CD4-positive, alpha-beta T cell (primary cell): ENCODE results near the gene TPGS2. TPM values are rescaled to one million over a fixed set of nuclear protein-coding genes. Genes with fewer than 3 reads are reported as not detected.

Experiments
- ATAC-seq: fragments of 200-7000 bp; cut with Tn5 transposase; one replicate; pipeline ENCODE4 v1.10.0; 2022; ENCODE audit warnings: mild to moderate bottlenecking; ENCODE audit not compliant: poor library complexity
- CTCF ChIA-PET: fragments of 350-600 bp; sonication (Branson Sonifier 250); formaldehyde crosslinking; loops from one replicate; lab custom pipeline; 2021; ENCODE audit warnings: antibody characterized with exemption, inconsistent platforms; lab: Charles Lee
- POLR2A ChIA-PET: fragments of 350-600 bp; sonication (Branson Sonifier 250); formaldehyde crosslinking; loops from one replicate; lab custom pipeline; 2021; ENCODE audit warnings: antibody characterized with exemption, inconsistent platforms; lab: Charles Lee
- DNase-seq, 14 experiments: peaks; one replicate each; pipeline ENCODE4 v3.0.0-alpha.2; 2013 to 2020; ENCODE audit warnings: mixed read lengths in 2 of 14
- H3K27ac ChIP-seq, 2 donors: one replicate each; pipeline versions ENCODE4 v1.5.1 to v1.7.0; 2013; ENCODE audit warnings: low read length in 2 of 2, low read depth in 1 of 2, mild to moderate bottlenecking in 1 of 2
- H3K27me3 ChIP-seq, 2 experiments: 1 replicate in 1 of 2; 2 replicates in 1 of 2; pipeline versions ENCODE4 v1.6.1 to v1.7.0; 2013; ENCODE audit warnings: low read length in 2 of 2, control low read depth in 1 of 2, mild to moderate bottlenecking in 1 of 2, moderate library complexity in 1 of 2; ENCODE audit not compliant: insufficient read depth in 2 of 2, control insufficient read depth in 1 of 2
- H3K36me3 ChIP-seq: one replicate; pipeline ENCODE4 v1.6.1; 2013; ENCODE audit warnings: low read length, control low read depth; ENCODE audit not compliant: insufficient read depth
- H3K4me1 ChIP-seq: one replicate; pipeline ENCODE4 v1.6.1; 2013; ENCODE audit warnings: low read length, control low read depth; ENCODE audit not compliant: insufficient read depth
- H3K4me3 ChIP-seq: one replicate; pipeline ENCODE4 v1.5.1; 2013; ENCODE audit warnings: mild to moderate bottlenecking, low read length, moderate library complexity
- H3K9me3 ChIP-seq, 2 experiments: 1 replicate in 1 of 2; 2 replicates in 1 of 2; pipeline versions ENCODE4 v1.6.1 to v1.7.0; 2013; ENCODE audit warnings: low read length in 2 of 2, mild to moderate bottlenecking in 2 of 2, control low read depth in 1 of 2, moderate library complexity in 1 of 2; ENCODE audit not compliant: control insufficient read depth in 1 of 2, insufficient read depth in 1 of 2
- H3K27ac Mint-ChIP-seq: one replicate; pipeline ENCODE4 v1.8.0; 2020; ENCODE audit warnings: mixed read lengths
- H3K27me3 Mint-ChIP-seq: one replicate; pipeline ENCODE4 v1.8.0; 2021; ENCODE audit warnings: mixed read lengths
- H3K36me3 Mint-ChIP-seq: one replicate; pipeline ENCODE4 v1.8.0; 2021; ENCODE audit warnings: low read depth, mixed read lengths
- H3K4me1 Mint-ChIP-seq: one replicate; pipeline ENCODE4 v1.8.0; 2021; ENCODE audit warnings: low read depth, mixed read lengths
- H3K4me3 Mint-ChIP-seq: one replicate; pipeline ENCODE4 v1.8.0; 2020; ENCODE audit warnings: mild to moderate bottlenecking, mixed read lengths
- H3K9me3 Mint-ChIP-seq: one replicate; pipeline ENCODE4 v1.8.0; 2020; ENCODE audit warnings: mixed read lengths
- intact Hi-C, 2 experiments: fragments of 100-400 bp; cut with DNase I in 1 of 2; cut with micrococcal nuclease in 1 of 2; formaldehyde crosslinking; loops; one replicate each; pipeline versions ENCODE4 v1.15.1 to v1.9.0; 2023 to 2025; cut with DNase I, micrococcal nuclease
- total RNA-seq, 174 experiments: library from RNA in 2 of 174; stranded (reverse) in 2 of 174; gene quantifications; one replicate each; pipeline ENCODE4 v1.2.3 and lab custom pipeline; 2021 to 2026
- TF ChIP-seq, protein P1 (sequence below): fragments of 200-600 bp; IDR thresholded peaks from one replicate; pipeline ENCODE4 v1.8.0; 2022; ENCODE audit warnings: antibody characterized with exemption, mild to moderate bottlenecking

Gene TPGS2
- total RNA-seq, 2 experiments from 2014 or later, result 16.4 to 19.0 TPM

DNA sequence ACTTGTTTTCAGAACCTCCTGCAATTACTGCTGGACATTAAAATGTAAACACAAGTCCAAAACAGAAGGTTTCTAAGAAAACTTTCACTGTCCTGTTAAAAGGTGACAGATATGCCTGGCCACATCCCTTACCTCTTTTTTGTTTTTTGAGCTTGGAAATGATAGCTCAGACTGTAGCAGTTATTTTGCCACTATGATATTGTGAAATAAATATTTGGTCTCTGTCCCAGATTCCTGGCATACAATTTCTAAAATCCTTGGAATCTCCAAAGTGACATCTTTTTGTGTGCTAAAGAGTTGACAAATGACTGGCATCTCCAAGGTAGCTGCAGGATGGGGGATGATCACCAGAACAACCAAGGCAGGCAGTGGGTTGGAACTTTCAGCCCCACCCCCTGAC is 16.8 kb downstream of the TPGS2 start:
- H3K9me3 Mint-ChIP-seq, result no peaks in the 10 kb centered on the region
- intact Hi-C loops, result no loop called here
- H3K4me1 Mint-ChIP-seq, result peaks cover 14% of the 10 kb centered on the region
- ChIA-PET POLR2A (interaction anchor here (1.7 kb wide), 1 partner anchor 17 kb away, joined by 6 read pairs; the partner anchor contains the start of genes KIAA1328 and TPGS2), CTCF (interaction anchor here (0.5 to 0.6 kb wide), 2 partner anchors 20 to 1218 kb away, joined by 3 read pairs; no protein-coding TSS in a partner anchor)
- no peak for DNase-seq
- peaks cover 2% of the 10 kb centered on the region for H3K4me1 ChIP-seq
- H3K9me3 ChIP-seq, result no peaks in the 10 kb centered on the region
- TF ChIP-seq, protein P1, sequence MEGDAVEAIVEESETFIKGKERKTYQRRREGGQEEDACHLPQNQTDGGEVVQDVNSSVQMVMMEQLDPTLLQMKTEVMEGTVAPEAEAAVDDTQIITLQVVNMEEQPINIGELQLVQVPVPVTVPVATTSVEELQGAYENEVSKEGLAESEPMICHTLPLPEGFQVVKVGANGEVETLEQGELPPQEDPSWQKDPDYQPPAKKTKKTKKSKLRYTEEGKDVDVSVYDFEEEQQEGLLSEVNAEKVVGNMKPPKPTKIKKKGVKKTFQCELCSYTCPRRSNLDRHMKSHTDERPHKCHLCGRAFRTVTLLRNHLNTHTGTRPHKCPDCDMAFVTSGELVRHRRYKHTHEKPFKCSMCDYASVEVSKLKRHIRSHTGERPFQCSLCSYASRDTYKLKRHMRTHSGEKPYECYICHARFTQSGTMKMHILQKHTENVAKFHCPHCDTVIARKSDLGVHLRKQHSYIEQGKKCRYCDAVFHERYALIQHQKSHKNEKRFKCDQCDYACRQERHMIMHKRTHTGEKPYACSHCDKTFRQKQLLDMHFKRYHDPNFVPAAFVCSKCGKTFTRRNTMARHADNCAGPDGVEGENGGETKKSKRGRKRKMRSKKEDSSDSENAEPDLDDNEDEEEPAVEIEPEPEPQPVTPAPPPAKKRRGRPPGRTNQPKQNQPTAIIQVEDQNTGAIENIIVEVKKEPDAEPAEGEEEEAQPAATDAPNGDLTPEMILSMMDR, result no peak
- ATAC-seq, result no peak
- no peaks in the 10 kb centered on the region for H3K27me3 Mint-ChIP-seq
- H3K4me3 Mint-ChIP-seq, result no peak overlapping the region
- H3K36me3 Mint-ChIP-seq, result peaks cover 69% of the 10 kb centered on the region
- H3K27ac ChIP-seq, result no peak overlapping the region
- no peaks in the 10 kb centered on the region for H3K27me3 ChIP-seq
- H3K36me3 ChIP-seq, result peaks cover 44% of the 10 kb centered on the region
- H3K27ac Mint-ChIP-seq, result no peak overlapping the region
- H3K4me3 ChIP-seq, result no peak overlapping the region

DNA sequence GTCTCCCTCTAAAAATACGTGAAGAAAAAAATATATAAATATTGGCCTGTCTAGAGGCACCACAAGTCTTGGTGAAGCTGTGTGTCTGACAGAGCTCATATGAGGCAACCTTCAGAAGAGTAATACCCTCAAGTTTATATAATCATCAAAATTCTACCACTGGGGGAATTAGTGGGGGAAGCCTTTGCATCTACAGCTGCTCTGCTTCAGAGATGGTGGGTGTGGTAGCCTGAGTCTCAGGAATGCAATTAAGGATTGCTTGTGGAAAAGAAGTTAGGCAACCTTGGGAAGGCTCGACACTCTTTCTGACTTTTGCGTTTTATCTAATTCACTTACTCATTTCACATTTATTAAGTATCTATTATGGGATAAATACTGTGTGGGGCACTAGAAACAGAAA is 17.4 kb downstream of the TPGS2 start:
- H3K9me3 ChIP-seq, result no peaks in the 10 kb centered on the region
- no peak for ATAC-seq
- H3K4me3 ChIP-seq, result no peak overlapping the region
- no peaks in the 10 kb centered on the region for H3K9me3 Mint-ChIP-seq
- no peaks in the 10 kb centered on the region for H3K27me3 ChIP-seq
- peaks cover 69% of the 10 kb centered on the region for H3K36me3 Mint-ChIP-seq
- CTCF ChIA-PET, result interaction anchor here (0.5 to 0.6 kb wide), 2 partner anchors 21 to 1218 kb away, joined by 3 read pairs; no protein-coding TSS in a partner anchor
- no peak overlapping the region for H3K27ac ChIP-seq
- H3K27ac Mint-ChIP-seq, result no peak overlapping the region
- H3K36me3 ChIP-seq, result peaks cover 44% of the 10 kb centered on the region
- peaks cover 2% of the 10 kb centered on the region for H3K4me1 ChIP-seq
- TF ChIP-seq, protein P1, result no peak
- POLR2A ChIA-PET, result interaction anchor here (1.7 kb wide), 1 partner anchor 17 kb away, joined by 6 read pairs; the partner anchor contains the start of genes KIAA1328 and TPGS2
- DNase-seq, result no peak
- no peak overlapping the region for H3K4me3 Mint-ChIP-seq
- intact Hi-C loops, result no loop called here
- no peaks in the 10 kb centered on the region for H3K27me3 Mint-ChIP-seq
- H3K4me1 Mint-ChIP-seq, result peaks cover 14% of the 10 kb centered on the region

DNA sequence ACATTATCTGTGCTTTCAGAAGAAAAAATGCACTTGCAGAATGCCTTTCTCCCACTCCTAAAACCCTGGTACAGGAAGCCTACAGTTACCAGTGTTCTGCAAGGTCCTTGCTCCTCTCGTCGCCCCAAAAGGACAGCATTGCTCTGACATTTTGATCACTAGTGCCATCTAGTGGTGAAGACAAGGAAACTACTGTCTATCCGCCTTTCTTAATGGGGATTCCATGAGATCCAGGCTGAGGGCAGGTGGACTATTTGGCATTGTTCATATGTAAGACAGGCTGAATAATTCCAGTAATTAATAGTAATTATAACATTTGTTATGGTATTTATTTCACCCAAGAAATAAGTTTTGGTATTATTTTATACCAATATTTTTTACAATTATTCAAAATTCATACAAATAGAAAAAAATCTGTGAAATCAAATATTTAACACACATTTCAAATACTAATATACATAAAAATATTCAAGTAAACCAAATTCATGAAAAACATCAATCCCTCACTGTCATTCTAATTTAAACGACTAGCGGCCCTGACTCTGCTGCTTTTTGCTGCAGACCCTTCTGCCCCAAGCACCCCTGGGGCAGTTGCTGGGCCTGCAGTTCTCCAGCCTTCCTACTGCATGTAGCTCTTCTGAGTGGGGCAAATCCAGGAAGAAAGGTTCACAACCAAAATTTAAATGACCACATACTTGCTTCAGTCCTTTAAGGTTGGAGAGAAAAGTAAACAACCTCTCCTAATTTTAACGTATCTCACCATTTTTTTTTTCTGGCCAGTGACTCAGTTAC is 19.0 kb downstream of the TPGS2 start:
- Histone ChIP-seq H3K9me3 (no peaks in the 10 kb centered on the region), H3K4me1 (peaks cover 2% of the 10 kb centered on the region), H3K36me3 (peaks cover 57% of the 10 kb centered on the region), H3K27ac (no peak overlapping the region), H3K4me3 (no peak overlapping the region), H3K27me3 (no peaks in the 10 kb centered on the region)
- ChIA-PET POLR2A (interaction anchor here (0.5 kb wide), 1 partner anchor 12 kb away, joined by 3 read pairs; no protein-coding TSS in a partner anchor), CTCF (interaction anchor here (1.2 kb wide), 1 partner anchor 19 kb away, joined by 3 read pairs; the partner anchor contains the start of genes KIAA1328 and TPGS2)
- peaks cover 70% of the 10 kb centered on the region for H3K36me3 Mint-ChIP-seq
- no peak overlapping the region for H3K4me3 Mint-ChIP-seq
- ATAC-seq (peak; percentile 98), DNase-seq (peak in 12 of 14 experiments; percentile 5 to 79 (median 15))
- H3K27ac Mint-ChIP-seq, result no peak overlapping the region
- H3K4me1 Mint-ChIP-seq, result peaks cover 14% of the 10 kb centered on the region
- no peaks in the 10 kb centered on the region for H3K9me3 Mint-ChIP-seq
- TF ChIP-seq, protein P1, result peak; percentile 87
- intact Hi-C loops, result loop anchor here (1.0 to 5.0 kb wide), 4 partner anchors 121 to 792 kb away; no protein-coding TSS in a partner anchor
- H3K27me3 Mint-ChIP-seq, result no peaks in the 10 kb centered on the region
